Brain microvascular endothelial cell (primary cell): ENCODE data around the gene IGFLR1.

ENCODE experiments used
- DNase-seq: peaks from one replicate; pipeline ENCODE4 v3.0.0-alpha.2; 2020
- H3K27ac ChIP-seq: fragments of 250-450 bp; sonication (Bioruptor Pico); 2 replicates; pipeline ENCODE4 v1.5.1; 2020; ENCODE audit warnings: mild to moderate bottlenecking, moderate library complexity
- H3K27me3 ChIP-seq: fragments of 250-450 bp; sonication (Bioruptor Pico); replicated peaks from 2 replicates; pipeline ENCODE4 v1.5.1; 2020; ENCODE audit warnings: mild to moderate bottlenecking
- H3K36me3 ChIP-seq: fragments of 250-450 bp; sonication (Bioruptor Pico); replicated peaks from 2 replicates; pipeline ENCODE4 v1.5.1; 2020; ENCODE audit warnings: mild to moderate bottlenecking
- H3K4me3 ChIP-seq: 2 replicates; pipeline ENCODE4 v1.5.1; 2011; ENCODE audit warnings: low read depth, mild to moderate bottlenecking, control low read depth, low read length, moderate library complexity
- in situ Hi-C: cut with HindIII; loops from 2 replicates; pipeline ENCODE4 v1.10.0; 2017; ENCODE audit warnings: low sequenced_read_pairs, low pct_ligation_motif_present
- TF ChIP-seq, protein P1 (sequence below): IDR thresholded peaks from 2 replicates; pipeline ENCODE4 v1.5.1; 2011; ENCODE audit warnings: low read depth, mild to moderate bottlenecking, moderate library complexity, low read length, control low read depth, inconsistent platforms; ENCODE audit errors: missing control alignments

IGFLR1 gene

DNA sequence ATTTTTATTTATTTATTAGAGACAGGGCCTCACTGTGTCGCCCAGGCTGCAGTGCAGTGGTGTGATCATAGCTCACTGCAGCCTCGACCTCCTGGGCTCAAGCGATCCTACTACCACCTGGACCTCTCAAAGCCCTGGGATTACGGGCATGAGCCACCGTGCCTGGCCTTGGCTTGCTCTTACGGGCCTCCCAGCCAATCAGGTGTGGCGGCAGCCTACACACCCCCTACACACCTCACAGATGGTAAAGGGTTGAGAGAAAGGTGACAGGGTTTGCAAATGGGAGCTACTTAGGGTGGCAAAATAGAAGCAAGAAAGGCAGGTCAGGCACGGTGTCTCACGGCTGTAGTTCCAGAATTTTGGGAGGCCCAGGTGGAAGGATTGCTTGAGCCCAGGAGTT is 38.9 kb downstream of the IGFLR1 start:
- no peak overlapping the region for H3K27ac ChIP-seq
- DNase-seq = no peak
- H3K27me3 ChIP-seq = no peaks in the 10 kb centered on the region
- in situ Hi-C loops = no loop called here
- TF ChIP-seq, protein P1, sequence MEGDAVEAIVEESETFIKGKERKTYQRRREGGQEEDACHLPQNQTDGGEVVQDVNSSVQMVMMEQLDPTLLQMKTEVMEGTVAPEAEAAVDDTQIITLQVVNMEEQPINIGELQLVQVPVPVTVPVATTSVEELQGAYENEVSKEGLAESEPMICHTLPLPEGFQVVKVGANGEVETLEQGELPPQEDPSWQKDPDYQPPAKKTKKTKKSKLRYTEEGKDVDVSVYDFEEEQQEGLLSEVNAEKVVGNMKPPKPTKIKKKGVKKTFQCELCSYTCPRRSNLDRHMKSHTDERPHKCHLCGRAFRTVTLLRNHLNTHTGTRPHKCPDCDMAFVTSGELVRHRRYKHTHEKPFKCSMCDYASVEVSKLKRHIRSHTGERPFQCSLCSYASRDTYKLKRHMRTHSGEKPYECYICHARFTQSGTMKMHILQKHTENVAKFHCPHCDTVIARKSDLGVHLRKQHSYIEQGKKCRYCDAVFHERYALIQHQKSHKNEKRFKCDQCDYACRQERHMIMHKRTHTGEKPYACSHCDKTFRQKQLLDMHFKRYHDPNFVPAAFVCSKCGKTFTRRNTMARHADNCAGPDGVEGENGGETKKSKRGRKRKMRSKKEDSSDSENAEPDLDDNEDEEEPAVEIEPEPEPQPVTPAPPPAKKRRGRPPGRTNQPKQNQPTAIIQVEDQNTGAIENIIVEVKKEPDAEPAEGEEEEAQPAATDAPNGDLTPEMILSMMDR = no peak
- H3K36me3 ChIP-seq = no peaks in the 10 kb centered on the region
- H3K4me3 ChIP-seq = no peak overlapping the region

DNA sequence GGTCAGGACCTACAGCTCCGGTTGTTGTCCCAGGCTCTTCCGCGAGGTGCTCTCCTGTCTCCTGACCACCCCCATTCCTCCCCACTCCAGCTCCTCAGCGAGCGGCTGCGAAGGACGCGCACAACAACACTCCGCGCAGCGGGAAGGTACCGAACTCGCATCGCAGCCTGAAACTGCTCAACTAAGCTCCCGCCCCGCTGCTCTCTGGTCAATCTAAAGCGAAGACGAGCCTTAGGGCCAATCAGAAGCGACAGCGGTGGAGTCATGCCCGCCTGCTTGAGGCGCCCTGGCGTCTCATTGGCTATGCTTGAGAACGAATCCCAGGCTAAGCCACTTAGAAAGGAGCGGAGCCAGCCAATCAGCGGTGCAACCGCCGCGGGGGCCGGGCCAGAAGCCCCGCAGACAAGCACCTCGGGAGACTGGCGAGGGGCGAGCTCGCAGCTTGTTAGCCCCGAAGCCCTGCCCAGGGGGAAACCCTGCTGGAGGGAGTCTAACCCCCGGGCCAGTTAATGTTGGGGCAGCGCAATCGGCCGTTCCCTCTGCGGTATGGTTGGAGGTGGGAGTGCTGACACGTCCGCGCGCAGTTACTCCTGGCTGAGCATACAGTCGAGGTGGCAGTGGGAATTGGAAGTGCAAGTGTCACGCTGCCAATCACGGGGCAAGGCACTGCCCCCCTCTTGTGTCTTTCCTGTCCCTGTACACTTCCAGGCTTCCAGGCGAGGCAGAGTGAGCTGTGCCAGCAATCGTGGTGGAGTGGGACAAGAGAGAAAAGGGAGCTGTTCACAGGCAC is 39.8 kb downstream of the IGFLR1 start:
- in situ Hi-C loops = no loop called here
- H3K36me3 ChIP-seq = no peaks in the 10 kb centered on the region
- TF ChIP-seq, protein P1 = no peak
- no peaks in the 10 kb centered on the region for H3K27me3 ChIP-seq
- H3K4me3 ChIP-seq = peak overlapping the region; percentile 62
- DNase-seq = peak; percentile 98
- H3K27ac ChIP-seq = no peak overlapping the region

DNA sequence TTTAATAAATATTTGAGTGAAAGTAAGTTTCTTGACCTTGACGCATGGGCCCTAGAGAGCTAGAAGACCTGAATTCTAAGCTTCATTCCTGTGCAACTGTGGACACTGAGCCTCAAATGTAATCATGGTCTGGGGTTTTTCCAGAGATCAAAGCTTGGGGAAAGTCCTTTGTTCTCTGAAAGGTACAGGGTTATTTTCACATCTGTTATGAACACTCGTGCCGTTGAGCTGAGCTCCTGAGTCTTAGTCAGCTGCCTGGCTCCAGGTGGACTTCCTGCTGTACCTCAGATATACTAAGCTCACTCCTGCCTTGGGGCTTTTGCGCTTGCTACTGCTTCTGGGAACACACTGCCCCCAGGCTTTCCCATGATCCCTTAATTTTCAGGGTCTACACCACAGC is 45.4 kb downstream of the IGFLR1 start:
- TF ChIP-seq, protein P1 = no peak
- in situ Hi-C loops = no loop called here
- no peak overlapping the region for H3K4me3 ChIP-seq
- no peaks in the 10 kb centered on the region for H3K36me3 ChIP-seq
- no peaks in the 10 kb centered on the region for H3K27me3 ChIP-seq
- H3K27ac ChIP-seq = no peak overlapping the region
- no peak for DNase-seq

DNA sequence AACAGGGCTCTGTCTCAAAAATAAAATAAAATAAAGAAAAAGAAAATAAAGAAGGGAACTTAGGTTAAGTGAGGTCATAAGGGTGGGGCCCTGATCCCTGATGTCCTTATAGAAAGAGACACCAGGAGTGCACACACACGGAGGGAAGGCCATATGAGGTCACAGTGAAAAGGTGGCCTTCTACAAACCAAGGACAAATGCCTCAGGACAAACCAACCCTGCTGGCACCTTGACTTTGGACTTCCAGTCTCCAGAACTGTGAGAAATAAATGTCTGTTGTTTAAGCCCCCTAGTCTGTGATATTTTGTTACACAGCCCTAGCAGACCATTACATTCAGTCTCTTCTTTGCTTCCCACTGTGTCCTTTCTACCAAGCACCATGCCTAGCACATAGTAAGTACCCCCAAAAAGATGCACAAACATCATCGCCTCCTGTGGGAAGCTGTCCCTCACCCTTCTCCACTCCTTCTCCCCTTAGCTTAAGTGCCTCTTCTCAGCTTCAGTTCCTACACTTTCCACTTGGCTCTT is 46.3 kb downstream of the IGFLR1 start:
- H3K27me3 ChIP-seq = no peaks in the 10 kb centered on the region
- TF ChIP-seq, protein P1 = no peak
- in situ Hi-C loops = no loop called here
- no peak overlapping the region for H3K4me3 ChIP-seq
- H3K27ac ChIP-seq = no peak overlapping the region
- H3K36me3 ChIP-seq = no peaks in the 10 kb centered on the region
- DNase-seq = no peak

DNA sequence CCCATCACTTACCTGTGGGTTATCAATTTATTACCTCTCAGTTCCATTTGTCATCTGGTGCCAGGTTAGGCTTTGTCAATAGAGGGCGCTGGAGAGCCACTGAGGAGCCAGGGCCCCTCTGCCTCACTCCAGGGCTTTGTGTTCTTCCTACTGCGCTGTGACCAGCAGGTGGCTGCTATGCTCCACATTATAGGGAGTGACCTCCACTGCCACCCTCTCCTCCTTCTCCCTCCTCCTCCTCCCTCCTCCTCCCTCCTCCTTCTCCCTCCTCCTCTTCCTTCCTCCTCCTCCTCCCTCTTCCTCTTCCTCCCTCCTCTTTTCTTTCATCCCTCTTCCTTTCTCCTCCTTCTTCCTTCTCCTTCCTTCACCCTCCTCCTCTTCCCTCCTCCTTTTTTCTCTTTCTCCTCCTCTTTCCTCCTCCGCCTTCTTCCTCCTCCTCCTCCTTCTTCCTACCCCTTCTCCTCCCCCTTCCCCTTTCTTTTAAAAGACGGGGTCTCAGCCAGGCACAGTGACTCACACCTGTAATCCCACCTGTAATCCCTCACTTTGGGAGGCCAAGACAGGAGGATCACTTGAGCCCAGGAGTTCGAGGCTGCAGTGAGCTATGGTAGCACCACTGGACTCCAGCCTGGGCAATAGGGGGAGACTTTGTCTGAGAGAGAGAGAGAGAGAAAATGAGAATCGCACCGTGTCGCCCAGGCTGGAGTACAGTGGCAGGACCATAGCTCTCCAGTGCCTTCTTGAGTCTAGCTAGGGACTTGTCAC is 48.2 kb downstream of the IGFLR1 start:
- TF ChIP-seq, protein P1 = peak; percentile 99
- H3K36me3 ChIP-seq = no peaks in the 10 kb centered on the region
- in situ Hi-C loops = no loop called here
- H3K27ac ChIP-seq = no peak overlapping the region
- H3K27me3 ChIP-seq = no peaks in the 10 kb centered on the region
- DNase-seq = peak; percentile 80
- H3K4me3 ChIP-seq = no peak overlapping the region
